ENCODE data around the gene SPATA2. TPM values are rescaled to one million over a fixed set of nuclear protein-coding genes. Genes with fewer than 3 reads are reported as not detected.

SPATA2 gene
- total and polyA plus RNA-seq, 2 of the 13 experiments (the other 11 are each of a cell fraction or from before 2014, with no cell fraction given), result 3.2 to 8.7 TPM

- TF ChIP-seq ZNF512B (CRISPR knock-in tag; IDR thresholded peaks at IDR 0.05; ENCODE audit: borderline replicate concordance) (no peak), ZNF552 (CRISPR knock-in tag; IDR thresholded peaks at IDR 0.05; ENCODE audit: borderline replicate concordance) (0 out of 2 replicates have a peak, but pooled peaks have one; percentile 43), HMGA1 (CRISPR knock-in tag; conservative IDR thresholded peaks at IDR 0.05) (no peak), CENPBD1 (CRISPR knock-in tag; IDR thresholded peaks at IDR 0.05; ENCODE audit: borderline replicate concordance, low read depth) (0 out of 2 replicates have a peak, but pooled peaks have one; percentile 13), ZNF564 (CRISPR knock-in tag; IDR thresholded peaks at IDR 0.05) (0 out of 2 replicates have a peak, but pooled peaks have one; percentile 82), HOXA3 (CRISPR knock-in tag; IDR thresholded peaks at IDR 0.05) (no peak), IKZF4 (CRISPR knock-in tag; IDR thresholded peaks at IDR 0.05; ENCODE audit: borderline replicate concordance, low read depth, not compliant biosample characterization) (peak; percentile 7), ZBTB20 (CRISPR knock-in tag; IDR thresholded peaks at IDR 0.05; ENCODE audit: borderline replicate concordance, low read depth) (peak; percentile 20; the same call in 1 of the 2 replicates), AGO2 (optimal IDR thresholded peaks at IDR 0.05; ENCODE audit: low read depth, low read length) (peak; percentile 84), KDM1A (CRISPR knock-in tag; IDR thresholded peaks at IDR 0.05) (no peak), MIXL1 (CRISPR knock-in tag; IDR thresholded peaks at IDR 0.05) (no peak), ZNF180 (CRISPR knock-in tag; IDR thresholded peaks at IDR 0.05; ENCODE audit: borderline replicate concordance, low read depth) (no peak), NR2C2 (CRISPR knock-in tag; IDR thresholded peaks at IDR 0.05; ENCODE audit: borderline replicate concordance) (0 out of 2 replicates have a peak, but pooled peaks have one; percentile 60), ZNF329 (CRISPR knock-in tag; IDR thresholded peaks at IDR 0.05; ENCODE audit: low read depth) (no peak), ZNF432 (CRISPR knock-in tag; IDR thresholded peaks at IDR 0.05; ENCODE audit: borderline replicate concordance) (peak; percentile 66; the same call in 1 of the 2 replicates)
Observed at GRCh38 chr20:49915118-49915379, 280 bp downstream of the SPATA2 start (continued).

Measured in HepG2 (cell line).